Testis (tissue), 3 donors: Measurements from ENCODE around the gene IPO9. TPM values are rescaled to one million over a fixed set of nuclear protein-coding genes. Genes with fewer than 3 reads are reported as not detected.
A peak's percentile ranks its signal among the peaks of the same experiment; 100 is the strongest.

Experiments
- DNase-seq: peaks from one replicate; pipeline ENCODE4 v3.0.0-alpha.2; 2019
- H3K27ac ChIP-seq, 2 donors: fragments of 200-600 bp; sonication (generic); one replicate each; pipeline ENCODE4 v1.5.1; 2019
- H3K27me3 ChIP-seq: fragments of 200-600 bp; sonication (generic); one replicate; pipeline ENCODE4 v1.5.1; 2019
- H3K36me3 ChIP-seq: fragments of 200-600 bp; sonication (generic); one replicate; pipeline ENCODE4 v1.5.1; 2017; ENCODE audit warnings: low read depth; ENCODE audit errors: missing control alignments
- H3K4me1 ChIP-seq: fragments of 200-600 bp; sonication (generic); one replicate; pipeline ENCODE4 v1.5.1; 2019
- H3K4me3 ChIP-seq, 2 donors: fragments of 200-600 bp; sonication (generic); one replicate each; pipeline ENCODE4 v1.5.1; 2017 to 2019
- H3K9me3 ChIP-seq: fragments of 200-600 bp; sonication (generic); one replicate; pipeline ENCODE4 v1.5.1; 2017
- POLR2A ChIP-seq: fragments of 450-650 bp; IDR thresholded peaks from one replicate; pipeline ENCODE4 v1.6.1; 2017; ENCODE audit warnings: antibody characterized with exemption, mild to moderate bottlenecking, moderate library complexity
- WGBS, 2 donors: methylation state at CpG; one replicate each; pipeline ENCODE4 v1.1.5; 2018; 5-methylcytosine and 5-hydroxymethylcytosine counted together
- intact Hi-C: fragments of 100-400 bp; cut with DNase I; formaldehyde crosslinking; loops from one replicate; pipeline ENCODE4 v1.15.1; 2023; ENCODE audit warnings: low total_unique reads
- polyA plus RNA-seq: library from polyadenylated mRNA; stranded (reverse); fragments of 350-450 nt; fragmentation: Illumina TruSeq; extraction: RNeasy Lipid Tissue Mini Kit (QIAGEN cat#74804); gene quantifications from one replicate; pipeline ENCODE4 v1.2.3, GENCODE V29; 2014; ENCODE audit warnings: low read depth, low replicate concordance; ENCODE audit not compliant: insufficient read depth
- total RNA-seq, 2 donors: library from RNA; depleted of rRNA; stranded (reverse); fragments of >200 nt; gene quantifications; one replicate each; pipeline ENCODE4 v1.2.3, GENCODE V29; 2016
- TF ChIP-seq, protein P1 (sequence below), 3 experiments: fragments of 450-650 bp in 2 of 3; fragments of 200-600 bp in 1 of 3; sonication (generic) in 1 of 3; IDR thresholded peaks; one replicate each; pipeline ENCODE4 v1.5.1; 2016 to 2019; ENCODE audit warnings: antibody characterized with exemption in 3 of 3, mild to moderate bottlenecking in 2 of 3, moderate library complexity in 1 of 3

IPO9 gene
- total and polyA plus RNA-seq, 3 donors from 2014 or later = 29.4 to 33.0 (median 30.5) TPM

DNA sequence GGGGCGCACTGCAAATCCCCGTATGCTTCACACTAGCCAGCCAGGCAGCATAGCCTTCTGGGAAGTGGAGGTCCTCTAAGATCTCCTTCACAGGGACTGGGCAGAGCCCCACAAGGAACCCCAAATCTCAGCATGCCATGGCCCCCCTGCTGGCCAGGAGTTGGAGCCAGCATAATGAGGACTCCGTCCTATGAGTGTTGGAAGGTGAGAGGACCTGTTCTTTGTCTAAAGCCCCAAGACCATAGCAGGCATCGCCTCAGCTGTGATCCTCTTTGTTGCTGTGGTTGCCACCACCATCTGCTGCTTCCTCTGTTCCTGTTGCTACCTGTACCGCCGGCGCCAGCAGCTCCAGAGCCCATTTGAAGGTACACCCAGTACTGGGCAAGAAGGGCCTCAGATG lies 61.3 kb downstream of the IPO9 start:
- DNase-seq = no peak
- Histone ChIP-seq H3K36me3 (no peaks in the 10 kb centered on the region), H3K9me3 (no peaks in the 10 kb centered on the region), H3K4me1 (peaks cover 20% of the 10 kb centered on the region), H3K4me3 (no peak overlapping the region), H3K27ac (no peak overlapping the region), H3K27me3 (no peaks in the 10 kb centered on the region)
- 91 to 92% methylated on average over 6 to 7 of the region's 7 CpGs for WGBS, 2 donors
- TF ChIP-seq POLR2A = no peak
- TF ChIP-seq, protein P1, sequence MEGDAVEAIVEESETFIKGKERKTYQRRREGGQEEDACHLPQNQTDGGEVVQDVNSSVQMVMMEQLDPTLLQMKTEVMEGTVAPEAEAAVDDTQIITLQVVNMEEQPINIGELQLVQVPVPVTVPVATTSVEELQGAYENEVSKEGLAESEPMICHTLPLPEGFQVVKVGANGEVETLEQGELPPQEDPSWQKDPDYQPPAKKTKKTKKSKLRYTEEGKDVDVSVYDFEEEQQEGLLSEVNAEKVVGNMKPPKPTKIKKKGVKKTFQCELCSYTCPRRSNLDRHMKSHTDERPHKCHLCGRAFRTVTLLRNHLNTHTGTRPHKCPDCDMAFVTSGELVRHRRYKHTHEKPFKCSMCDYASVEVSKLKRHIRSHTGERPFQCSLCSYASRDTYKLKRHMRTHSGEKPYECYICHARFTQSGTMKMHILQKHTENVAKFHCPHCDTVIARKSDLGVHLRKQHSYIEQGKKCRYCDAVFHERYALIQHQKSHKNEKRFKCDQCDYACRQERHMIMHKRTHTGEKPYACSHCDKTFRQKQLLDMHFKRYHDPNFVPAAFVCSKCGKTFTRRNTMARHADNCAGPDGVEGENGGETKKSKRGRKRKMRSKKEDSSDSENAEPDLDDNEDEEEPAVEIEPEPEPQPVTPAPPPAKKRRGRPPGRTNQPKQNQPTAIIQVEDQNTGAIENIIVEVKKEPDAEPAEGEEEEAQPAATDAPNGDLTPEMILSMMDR (IDR thresholded peaks at IDR 0.05) = no peak
- intact Hi-C loops = no loop called here

DNA sequence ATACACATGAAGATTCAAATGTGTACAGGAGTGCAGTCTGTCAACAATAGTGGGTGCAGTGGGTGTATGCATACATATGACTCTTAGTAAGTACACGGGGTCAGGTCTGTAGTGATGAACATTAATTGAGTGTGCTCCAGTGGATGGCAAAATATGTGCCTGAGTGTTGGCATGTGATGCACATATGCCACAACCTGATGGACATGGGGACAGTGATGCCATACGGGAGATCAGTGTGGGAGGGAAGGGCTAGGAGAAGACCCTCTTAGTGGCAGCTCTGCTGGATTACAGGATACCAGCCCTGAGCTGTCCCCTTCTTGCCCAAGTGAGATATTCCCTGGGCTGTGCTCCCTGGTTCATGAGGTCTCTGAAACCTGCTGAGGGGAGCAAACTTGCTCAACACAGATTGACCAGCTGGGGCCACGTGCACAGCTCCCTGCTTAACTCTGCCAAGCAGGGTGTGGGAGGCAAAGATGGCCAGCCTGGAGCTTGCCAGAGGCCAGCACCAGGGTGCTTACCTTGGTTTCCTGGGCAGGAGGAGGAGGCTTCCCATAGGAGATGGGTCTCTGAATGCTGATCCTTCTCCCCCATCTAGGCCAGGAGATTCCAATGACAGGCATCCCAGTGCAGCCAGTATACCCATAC lies 62.0 kb downstream of the IPO9 start:
- no peaks in the 10 kb centered on the region for H3K9me3 ChIP-seq
- no peak overlapping the region for H3K4me3 ChIP-seq
- no peaks in the 10 kb centered on the region for H3K27me3 ChIP-seq
- TF ChIP-seq, protein P1 (IDR thresholded peaks at IDR 0.05) = no peak
- no peak for TF ChIP-seq POLR2A
- H3K36me3 ChIP-seq = no peaks in the 10 kb centered on the region
- peaks cover 13% of the 10 kb centered on the region for H3K4me1 ChIP-seq
- no peak for DNase-seq
- intact Hi-C loops = no loop called here
- H3K27ac ChIP-seq = no peak overlapping the region
- WGBS, 2 donors = 66 to 87% methylated on average over 3 of the region's 3 CpGs

DNA sequence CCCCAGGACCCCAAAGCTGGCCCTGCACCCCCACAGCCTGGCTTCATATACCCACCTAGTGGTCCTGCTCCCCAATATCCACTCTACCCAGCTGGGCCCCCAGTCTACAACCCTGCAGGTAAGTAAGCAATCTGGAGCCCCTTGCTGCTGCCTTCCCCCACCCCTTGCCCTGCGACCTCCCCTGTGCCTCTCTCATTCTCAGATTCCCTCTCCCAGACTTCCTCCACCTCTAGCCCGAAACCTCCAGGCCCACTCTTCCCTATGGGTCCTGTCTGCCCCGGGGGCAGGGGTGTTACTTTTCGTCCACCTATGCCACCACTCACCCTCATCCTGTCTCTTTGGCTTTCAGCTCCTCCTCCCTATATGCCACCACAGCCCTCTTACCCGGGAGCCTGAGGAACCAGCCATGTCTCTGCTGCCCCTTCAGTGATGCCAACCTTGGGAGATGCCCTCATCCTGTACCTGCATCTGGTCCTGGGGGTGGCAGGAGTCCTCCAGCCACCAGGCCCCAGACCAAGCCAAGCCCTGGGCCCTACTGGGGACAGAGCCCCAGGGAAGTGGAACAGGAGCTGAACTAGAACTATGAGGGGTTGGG lies 62.6 kb downstream of the IPO9 start:
- intact Hi-C loops = no loop called here
- DNase-seq = no peak
- Histone ChIP-seq H3K27me3 (no peaks in the 10 kb centered on the region), H3K9me3 (no peaks in the 10 kb centered on the region), H3K4me1 (peaks cover 13% of the 10 kb centered on the region), H3K27ac (no peak overlapping the region), H3K4me3 (no peak overlapping the region), H3K36me3 (no peaks in the 10 kb centered on the region)
- TF ChIP-seq, protein P1 (IDR thresholded peaks at IDR 0.05) = no peak
- TF ChIP-seq POLR2A = no peak
- WGBS, 2 donors = 85 to 90% methylated on average over 5 of the region's 5 CpGs

DNA sequence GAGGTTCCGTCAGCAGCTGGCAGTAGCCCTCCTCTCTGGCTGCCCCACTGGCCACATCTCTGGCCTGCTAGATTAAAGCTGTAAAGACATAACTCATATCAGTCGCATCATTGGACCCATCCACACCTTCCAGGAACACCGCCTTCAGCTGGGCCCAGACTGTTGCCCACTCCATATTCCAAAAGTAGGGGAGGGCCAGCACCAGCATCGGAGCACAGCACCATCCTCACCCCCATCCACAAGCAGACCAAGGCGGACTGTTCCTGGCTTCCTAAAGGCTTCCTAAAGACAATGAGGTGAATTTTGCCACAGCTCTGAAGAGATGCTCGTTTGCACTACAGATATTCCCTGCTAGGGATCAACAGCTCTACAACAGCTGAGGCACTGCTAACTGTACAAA lies 63.3 kb downstream of the IPO9 start:
- Histone ChIP-seq H3K27me3 (no peaks in the 10 kb centered on the region), H3K9me3 (no peaks in the 10 kb centered on the region), H3K36me3 (no peaks in the 10 kb centered on the region), H3K4me3 (no peak overlapping the region), H3K27ac (no peak overlapping the region), H3K4me1 (peaks cover 13% of the 10 kb centered on the region)
- intact Hi-C loops = no loop called here
- no peak for DNase-seq
- TF ChIP-seq, protein P1 (IDR thresholded peaks at IDR 0.05) = no peak
- no peak for TF ChIP-seq POLR2A
- WGBS, 2 donors = 84 to 93% methylated on average over 6 of the region's 6 CpGs

DNA sequence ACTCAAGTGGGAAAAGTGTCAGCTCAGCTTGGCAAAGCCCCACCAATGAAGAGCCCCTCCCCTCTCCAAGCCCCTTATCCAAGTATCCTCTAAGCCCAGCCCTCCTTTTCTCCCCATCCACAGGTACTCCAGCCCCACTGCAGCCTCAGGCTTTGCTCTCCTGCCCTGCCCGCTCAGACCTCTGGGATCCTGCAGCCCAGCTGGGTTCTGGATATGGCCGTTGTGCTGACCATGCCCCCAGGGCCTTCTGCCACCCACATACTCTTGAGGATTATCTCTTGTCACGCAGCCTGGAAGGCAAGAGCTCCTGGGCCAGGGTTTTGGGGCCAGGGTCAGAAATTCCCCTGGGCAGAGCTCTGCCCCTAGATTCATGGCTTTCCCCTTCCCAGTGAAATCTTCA lies 64.5 kb downstream of the IPO9 start:
- DNase-seq = no peak
- no peaks in the 10 kb centered on the region for H3K36me3 ChIP-seq
- intact Hi-C loops = no loop called here
- H3K4me1 ChIP-seq = peaks cover 9% of the 10 kb centered on the region
- H3K9me3 ChIP-seq = no peaks in the 10 kb centered on the region
- H3K4me3 ChIP-seq = no peak overlapping the region
- 44 to 58% methylated on average over 3 of the region's 3 CpGs for WGBS, 2 donors
- TF ChIP-seq, protein P1 (IDR thresholded peaks at IDR 0.05) = no peak
- TF ChIP-seq POLR2A = no peak
- H3K27ac ChIP-seq = peak overlapping the region in 1 of 2 donors; percentile 9
- no peaks in the 10 kb centered on the region for H3K27me3 ChIP-seq
